Daoy (cell line): ENCODE results near the gene CCS. TPM values are rescaled to one million over a fixed set of nuclear protein-coding genes. Genes with fewer than 3 reads are reported as not detected.
"Not testable (repeated sequence)": the region's sequence is repeated elsewhere in the genome, so short reads cannot be mapped to it uniquely, and the experiment has no call there.

Experiments
- DNase-seq: peaks from one replicate; pipeline ENCODE4 v3.0.0-alpha.2; 2015; ENCODE audit warnings: low read depth
- total RNA-seq: library from RNA; depleted of rRNA; stranded (reverse); fragments of >200 nt; shearing (Covaris generic); gene quantifications from 2 replicates; pipeline ENCODE4 v1.2.3, GENCODE V29; 2014

CCS gene
- total RNA-seq, 1 experiment from 2014 or later, result 15.0 TPM

- no peak for DNase-seq
Observed at GRCh38 chr11:66591175-66591574, 1.8 kb upstream of the CCS start.

GRCh38 chr11:66593303-66593635 is 284 bp downstream of the CCS start:
- DNase-seq, result no peak

- no peak for DNase-seq
Observed at GRCh38 chr11:66593650-66594049, 665 bp downstream of the CCS start.

GRCh38 chr11:66595245-66595904 is 2.4 kb downstream of the CCS start:
- no peak for DNase-seq

- DNase-seq, result no peak
Observed at GRCh38 chr11:66598993-66599392, 6.0 kb downstream of the CCS start.

- DNase-seq, result no peak
Observed at GRCh38 chr11:66600219-66600618, 7.2 kb downstream of the CCS start.

GRCh38 chr11:66600631-66601233 is 7.7 kb downstream of the CCS start:
- no peak for DNase-seq

GRCh38 chr11:66603072-66603471 is 10.1 kb downstream of the CCS start:
- DNase-seq, result no peak

GRCh38 chr11:66604155-66604554 is 11.2 kb downstream of the CCS start:
- DNase-seq, result no peak

- DNase-seq, result not testable (repeated sequence)
Observed at GRCh38 chr11:66606608-66607007, 13.6 kb downstream of the CCS start.

GRCh38 chr11:66607126-66607834 is 14.3 kb downstream of the CCS start:
- peak; percentile 74 for DNase-seq

- DNase-seq, result no peak
Observed at GRCh38 chr11:66609721-66610617, 17.0 kb downstream of the CCS start.

GRCh38 chr11:66612458-66612857 is 19.5 kb downstream of the CCS start:
- no peak for DNase-seq

GRCh38 chr11:66614073-66614472 is 21.1 kb downstream of the CCS start:
- no peak for DNase-seq

GRCh38 chr11:66616379-66617154 is 23.6 kb downstream of the CCS start, which contains the start of gene RBM14:
Gene RBM14, plus strand, starts transcription at chr11:66616630. Its CDS starts 91 bp downstream, at chr11:66616721.
- peak; percentile 100 for DNase-seq

GRCh38 chr11:66617155-66617834 is 24.3 kb downstream of the CCS start:
- no peak for DNase-seq

GRCh38 chr11:66619080-66619554 is 26.1 kb downstream of the CCS start:
- DNase-seq, result no peak

GRCh38 chr11:66624450-66624849 is 31.5 kb downstream of the CCS start:
- DNase-seq, result no peak

- no peak for DNase-seq
Observed at GRCh38 chr11:66625041-66625751, 32.2 kb downstream of the CCS start.

GRCh38 chr11:66625752-66626149 is 32.8 kb downstream of the CCS start:
- no peak for DNase-seq
